Renal pelvis (tissue), 4 donors: ENCODE results near the gene AGMO. TPM values are rescaled to one million over a fixed set of nuclear protein-coding genes. Genes with fewer than 3 reads are reported as not detected.
"Not testable (repeated sequence)": the region's sequence is repeated elsewhere in the genome, so short reads cannot be mapped to it uniquely, and the experiment has no call there.

Experiments used
- DNase-seq: peaks from one replicate; pipeline ENCODE4 v3.0.0-alpha.2; 2013
- polyA plus RNA-seq, 3 donors: library from polyadenylated mRNA; unstranded; fragments of 120-200 nt; gene quantifications; one replicate each; pipeline ENCODE4 v1.2.1, GENCODE V29; 2013; ENCODE audit not compliant: insufficient read length in 3 of 3

Gene AGMO
- polyA plus RNA-seq, 3 donors, result 0.66 to 0.93 (median 0.84) TPM

- no peak for DNase-seq
Observed at GRCh38 chr7:15566476-15566875, 4.7 kb upstream of the AGMO start.

- DNase-seq, result no peak
Observed at GRCh38 chr7:15560968-15561367, 847 bp downstream of the AGMO start.

DNA sequence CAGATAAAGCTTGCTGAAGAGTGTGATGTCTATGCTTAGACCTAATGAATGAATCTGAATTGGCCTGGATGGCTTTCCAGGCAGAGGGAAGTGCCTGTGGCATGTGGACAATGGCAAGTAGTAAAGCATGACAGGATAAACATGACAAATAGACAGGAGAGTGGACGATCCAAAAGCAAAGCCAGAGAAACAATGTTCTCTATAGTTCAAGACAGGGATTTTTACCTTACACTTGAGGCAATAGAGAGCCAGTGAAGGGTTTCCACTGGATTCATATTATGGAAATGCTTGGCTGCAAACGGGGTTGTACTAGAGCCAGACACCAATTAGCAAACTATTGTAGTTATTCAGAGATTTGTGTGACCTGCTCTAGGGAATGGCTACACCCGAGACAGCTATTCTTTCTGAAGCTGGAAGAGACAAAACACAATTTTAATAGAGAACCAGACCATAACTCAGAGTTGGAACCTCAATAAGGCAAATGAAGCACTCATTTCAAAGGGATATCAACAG is 2.3 kb downstream of the AGMO start:
- no peak for DNase-seq

GRCh38 chr7:15558756-15559155 is 3.1 kb downstream of the AGMO start:
- DNase-seq, result no peak

GRCh38 chr7:15557686-15558085 is 4.1 kb downstream of the AGMO start:
- DNase-seq, result no peak

DNA sequence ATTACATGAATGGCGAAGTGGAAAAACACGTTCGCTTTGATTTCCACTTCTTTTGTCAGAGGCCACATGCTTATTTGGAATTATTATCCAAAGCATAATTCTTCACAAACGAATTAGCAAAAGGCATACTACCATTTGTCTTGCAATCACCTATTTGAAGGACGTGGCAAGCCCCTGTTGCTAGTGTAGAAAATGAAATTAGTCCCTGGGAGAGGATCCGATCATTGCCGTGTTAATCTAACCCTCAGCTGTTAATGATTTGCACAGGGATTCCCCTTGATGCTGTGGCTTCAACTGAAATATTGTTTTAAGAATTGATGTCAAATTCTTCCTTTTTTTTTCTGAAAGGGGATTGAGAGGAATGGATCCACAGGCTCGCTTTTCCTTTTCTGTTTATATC is 4.6 kb downstream of the AGMO start:
- no peak for DNase-seq

GRCh38 chr7:15556339-15557105 is 5.3 kb downstream of the AGMO start:
- no peak for DNase-seq

DNA sequence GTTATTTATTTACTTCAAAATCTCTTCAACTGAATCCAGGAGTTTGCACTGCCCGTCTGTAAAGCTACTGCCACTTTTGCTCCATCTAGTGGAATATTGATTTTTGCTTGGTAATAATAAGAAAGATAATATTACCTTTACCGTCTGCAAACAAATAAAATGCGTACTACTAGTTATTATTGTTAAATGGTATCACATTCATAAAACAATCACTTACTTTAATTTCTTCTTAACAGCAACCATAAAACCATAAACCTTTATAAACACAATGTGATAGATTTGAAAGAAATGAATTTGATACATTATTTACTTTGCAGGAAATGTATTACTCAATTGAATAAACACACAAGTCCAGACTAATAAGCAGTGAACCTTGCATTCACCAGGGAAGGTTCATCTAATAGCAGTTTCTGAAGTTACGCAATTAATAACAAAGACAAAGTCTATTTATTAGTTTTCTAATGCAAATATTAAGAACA is 6.4 kb downstream of the AGMO start:
- no peak for DNase-seq

DNA sequence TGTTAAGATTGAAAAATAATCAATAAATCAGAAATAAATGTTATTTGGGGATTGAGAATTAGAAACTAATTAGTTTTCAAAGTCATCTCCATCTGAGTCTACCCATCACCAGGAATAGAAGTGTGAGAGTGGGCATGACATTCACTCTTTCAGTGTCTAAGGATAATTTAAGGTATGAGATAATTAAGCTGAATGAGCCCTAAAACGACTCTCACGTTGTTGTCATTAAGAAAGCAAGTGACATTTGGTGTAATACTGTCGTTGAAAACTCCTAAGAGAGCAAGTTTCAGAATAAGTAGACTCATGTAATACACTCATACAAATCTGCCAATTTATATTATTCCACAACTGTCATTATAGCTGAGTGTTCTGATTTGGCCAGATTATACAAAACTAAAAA is 7.1 kb downstream of the AGMO start:
- no peak for DNase-seq

- DNase-seq, result no peak
Observed at GRCh38 chr7:15554081-15554480, 7.7 kb downstream of the AGMO start.

DNA sequence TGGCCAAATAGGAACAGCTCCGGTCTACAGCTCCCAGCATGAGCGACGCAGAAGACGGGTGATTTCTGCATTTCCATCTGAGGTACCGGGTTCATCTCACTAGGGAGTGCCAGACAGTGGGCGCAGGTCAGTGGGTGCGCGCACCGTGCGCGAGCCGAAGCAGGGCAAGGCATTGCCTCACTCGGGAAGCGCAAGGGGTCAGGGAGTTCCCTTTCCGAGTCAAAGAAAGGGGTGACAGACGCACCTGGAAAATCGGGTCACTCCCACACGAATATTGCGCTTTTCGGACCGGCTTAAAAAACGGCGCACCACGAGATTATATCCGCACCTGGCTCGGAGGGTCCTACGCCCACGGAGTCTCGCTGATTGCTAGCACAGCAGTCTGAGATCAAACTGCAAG is 14.5 kb downstream of the AGMO start:
- not testable (repeated sequence) for DNase-seq

DNA sequence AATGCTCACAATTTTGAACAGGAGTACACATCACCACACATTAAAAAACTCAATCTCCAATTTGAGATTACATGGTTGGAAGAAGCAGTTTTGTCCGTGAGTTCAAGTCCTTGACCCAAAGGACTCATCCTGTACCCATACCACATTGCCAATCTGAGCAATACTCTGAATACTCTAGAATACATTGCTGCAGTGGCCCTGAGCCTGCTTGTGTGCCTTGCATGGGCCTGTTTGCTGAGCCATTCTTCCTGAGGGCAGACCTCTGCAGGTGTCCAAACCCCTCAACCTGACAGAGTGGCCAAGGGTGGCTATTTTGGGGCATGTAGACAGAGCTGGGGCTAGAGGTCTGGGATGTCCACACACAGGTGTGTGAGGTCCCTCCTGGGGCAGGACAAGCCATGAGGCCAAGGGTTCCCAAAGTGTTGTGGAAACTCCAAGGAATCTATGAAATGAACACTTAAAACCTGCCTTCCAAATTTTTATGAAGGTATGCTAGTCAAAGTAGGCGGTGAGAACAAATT is 15.5 kb downstream of the AGMO start:
- DNase-seq, result no peak

GRCh38 chr7:15544050-15544449 is 17.8 kb downstream of the AGMO start:
- DNase-seq, result no peak

DNA sequence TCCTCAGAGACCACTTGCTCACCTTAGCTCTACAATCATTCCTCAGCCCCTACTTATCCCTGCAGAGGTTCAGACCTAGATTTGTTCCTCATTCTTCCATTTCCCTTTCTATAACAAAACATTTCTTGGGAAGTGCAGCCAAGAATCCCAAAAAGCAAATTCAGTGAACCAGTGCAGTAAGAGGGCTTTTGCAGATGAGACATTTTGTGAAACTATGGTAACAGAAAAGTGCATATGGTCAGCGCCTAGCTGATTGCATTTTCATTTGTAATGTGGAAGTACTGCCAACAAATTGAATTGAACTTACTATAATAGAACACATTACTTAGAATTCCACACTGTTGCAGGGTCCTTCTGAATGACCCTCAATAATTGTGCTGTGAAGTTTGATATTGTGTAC is 18.6 kb downstream of the AGMO start:
- no peak for DNase-seq

GRCh38 chr7:15527648-15528047 is 34.2 kb downstream of the AGMO start:
- DNase-seq, result no peak

DNA sequence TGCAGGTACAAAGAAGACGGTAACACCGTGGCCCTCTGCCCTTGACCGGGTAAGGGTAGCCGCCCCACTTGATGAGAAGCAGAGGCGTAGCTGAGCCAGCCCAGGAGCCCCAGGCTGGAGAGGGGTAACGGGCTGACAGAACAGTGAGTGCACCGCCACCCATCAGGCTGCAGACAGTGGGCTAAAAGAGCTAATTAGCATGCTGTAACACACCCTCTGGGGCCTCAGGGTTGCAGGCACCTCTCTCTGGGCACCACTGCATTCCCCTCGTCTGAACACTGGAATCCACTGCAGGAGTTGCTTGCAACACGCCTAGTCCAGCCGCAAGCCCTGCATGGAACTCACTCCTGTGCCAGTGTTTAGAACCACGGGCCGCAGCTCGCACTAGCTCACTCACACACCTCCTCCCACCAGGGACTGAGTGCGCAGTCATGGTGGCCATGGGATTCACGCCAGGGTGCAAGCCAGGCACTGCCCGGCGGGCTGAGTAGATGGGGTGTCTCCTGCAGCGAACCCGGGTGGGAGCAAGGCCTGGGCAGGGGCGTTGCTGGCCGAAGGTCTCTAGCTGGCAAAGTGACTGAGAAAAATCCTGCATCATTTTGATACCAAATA is 36.1 kb downstream of the AGMO start:
- no peak for DNase-seq

- no peak for DNase-seq
Observed at GRCh38 chr7:15524077-15524476, 37.7 kb downstream of the AGMO start.

- not testable (repeated sequence) for DNase-seq
Observed at GRCh38 chr7:15517865-15518264, 44.0 kb downstream of the AGMO start.

GRCh38 chr7:15515252-15515651 is 46.6 kb downstream of the AGMO start:
- no peak for DNase-seq

- no peak for DNase-seq
Observed at GRCh38 chr7:15508258-15508657, 53.6 kb downstream of the AGMO start.

DNA sequence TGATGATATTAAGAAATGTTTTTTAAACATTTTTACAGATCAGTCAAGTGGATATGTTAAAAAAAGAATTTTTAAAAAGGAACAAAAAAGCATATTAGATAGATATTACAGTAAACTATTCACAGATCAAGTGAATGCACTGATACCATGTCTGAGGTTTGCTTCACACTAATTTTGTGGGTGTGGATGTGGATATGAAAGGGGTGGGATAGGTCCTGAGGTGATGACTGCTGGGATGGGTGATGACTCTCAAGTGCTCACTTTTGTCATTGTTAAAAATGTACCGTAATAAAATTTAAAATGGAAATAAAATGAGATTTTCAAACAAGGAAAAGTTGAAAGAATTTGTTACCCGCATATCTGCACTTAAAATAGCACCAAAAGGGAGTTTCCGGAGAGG is 54.1 kb downstream of the AGMO start:
- DNase-seq, result no peak

- no peak for DNase-seq
Observed at GRCh38 chr7:15507171-15507570, 54.6 kb downstream of the AGMO start.

- no peak for DNase-seq
Observed at GRCh38 chr7:15505761-15506160, 56.1 kb downstream of the AGMO start.
